Measurements from ENCODE around the gene HACD4.

- TF ChIP-seq CTCF (conservative IDR thresholded peaks at IDR 0.05; ENCODE audit: low read depth in 2 of 2): no peak
- TF ChIP-seq EZH2 (IDR thresholded peaks at IDR 0.05; ENCODE audit: low read depth, unreplicated experiment): no peak
- TF ChIP-seq EZH2phosphoT487 (IDR thresholded peaks at IDR 0.05; ENCODE audit: unreplicated experiment): no peak
- TF ChIP-seq, protein P1, sequence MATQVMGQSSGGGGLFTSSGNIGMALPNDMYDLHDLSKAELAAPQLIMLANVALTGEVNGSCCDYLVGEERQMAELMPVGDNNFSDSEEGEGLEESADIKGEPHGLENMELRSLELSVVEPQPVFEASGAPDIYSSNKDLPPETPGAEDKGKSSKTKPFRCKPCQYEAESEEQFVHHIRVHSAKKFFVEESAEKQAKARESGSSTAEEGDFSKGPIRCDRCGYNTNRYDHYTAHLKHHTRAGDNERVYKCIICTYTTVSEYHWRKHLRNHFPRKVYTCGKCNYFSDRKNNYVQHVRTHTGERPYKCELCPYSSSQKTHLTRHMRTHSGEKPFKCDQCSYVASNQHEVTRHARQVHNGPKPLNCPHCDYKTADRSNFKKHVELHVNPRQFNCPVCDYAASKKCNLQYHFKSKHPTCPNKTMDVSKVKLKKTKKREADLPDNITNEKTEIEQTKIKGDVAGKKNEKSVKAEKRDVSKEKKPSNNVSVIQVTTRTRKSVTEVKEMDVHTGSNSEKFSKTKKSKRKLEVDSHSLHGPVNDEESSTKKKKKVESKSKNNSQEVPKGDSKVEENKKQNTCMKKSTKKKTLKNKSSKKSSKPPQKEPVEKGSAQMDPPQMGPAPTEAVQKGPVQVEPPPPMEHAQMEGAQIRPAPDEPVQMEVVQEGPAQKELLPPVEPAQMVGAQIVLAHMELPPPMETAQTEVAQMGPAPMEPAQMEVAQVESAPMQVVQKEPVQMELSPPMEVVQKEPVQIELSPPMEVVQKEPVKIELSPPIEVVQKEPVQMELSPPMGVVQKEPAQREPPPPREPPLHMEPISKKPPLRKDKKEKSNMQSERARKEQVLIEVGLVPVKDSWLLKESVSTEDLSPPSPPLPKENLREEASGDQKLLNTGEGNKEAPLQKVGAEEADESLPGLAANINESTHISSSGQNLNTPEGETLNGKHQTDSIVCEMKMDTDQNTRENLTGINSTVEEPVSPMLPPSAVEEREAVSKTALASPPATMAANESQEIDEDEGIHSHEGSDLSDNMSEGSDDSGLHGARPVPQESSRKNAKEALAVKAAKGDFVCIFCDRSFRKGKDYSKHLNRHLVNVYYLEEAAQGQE (IDR thresholded peaks at IDR 0.05; ENCODE audit: unreplicated experiment): no peak
- no peak for TF ChIP-seq CREB1 (CRISPR knock-in tag; IDR thresholded peaks at IDR 0.05; ENCODE audit: low read depth)
- no peak for TF ChIP-seq ZNF331 (CRISPR knock-in tag; IDR thresholded peaks at IDR 0.05; ENCODE audit: low read depth)
These were observed 37.0 kb downstream of the HACD4 start for GRCh38 chr9:20994486-20994885.

Measured in GM23338 (cell line).